Coronary artery (tissue), 2 donors: ENCODE measurements around the gene STX2.

Experiments
- DNase-seq: peaks from one replicate; pipeline ENCODE4 v3.0.0-alpha.2; 2017; ENCODE audit warnings: low spot score
- H3K27ac ChIP-seq, 2 donors: fragments of 200-600 bp; sonication (generic); one replicate each; pipeline ENCODE4 v1.5.1; 2016 to 2019
- H3K4me3 ChIP-seq: fragments of 200-600 bp; sonication (generic); 2 replicates; pipeline ENCODE4 v1.5.1; 2016; ENCODE audit warnings: mild to moderate bottlenecking, moderate library complexity
- CTCF ChIP-seq: fragments of 200-600 bp; sonication (generic); IDR thresholded peaks from one replicate; pipeline ENCODE4 v1.5.1; 2019; ENCODE audit warnings: antibody characterized with exemption

STX2 gene

GRCh38 chr12:130795906-130796305 lies 43.1 kb downstream of the STX2 start:
- no peak for DNase-seq
- no peak for TF ChIP-seq CTCF
- H3K27ac ChIP-seq, result no peak overlapping the region
- no peak overlapping the region for H3K4me3 ChIP-seq

GRCh38 chr12:130793554-130793849 lies 45.5 kb downstream of the STX2 start:
- Histone ChIP-seq H3K27ac (no peak overlapping the region), H3K4me3 (no peak overlapping the region)
- no peak for TF ChIP-seq CTCF
- no peak for DNase-seq

GRCh38 chr12:130792821-130793553 lies 46.1 kb downstream of the STX2 start:
- no peak for DNase-seq
- H3K27ac ChIP-seq, result no peak overlapping the region
- H3K4me3 ChIP-seq, result no peak overlapping the region
- TF ChIP-seq CTCF, result no peak

GRCh38 chr12:130791629-130792028 lies 47.4 kb downstream of the STX2 start:
- no peak overlapping the region for H3K27ac ChIP-seq
- TF ChIP-seq CTCF, result no peak
- no peak overlapping the region for H3K4me3 ChIP-seq
- DNase-seq, result no peak

GRCh38 chr12:130788515-130788914 lies 50.5 kb downstream of the STX2 start:
- DNase-seq, result no peak
- Histone ChIP-seq H3K4me3 (no peak overlapping the region), H3K27ac (no peak overlapping the region)
- no peak for TF ChIP-seq CTCF

GRCh38 chr12:130787445-130788410 lies 51.3 kb downstream of the STX2 start:
- DNase-seq, result no peak
- Histone ChIP-seq H3K27ac (no peak overlapping the region), H3K4me3 (no peak overlapping the region)
- TF ChIP-seq CTCF, result no peak

GRCh38 chr12:130787041-130787440 lies 52.0 kb downstream of the STX2 start:
- DNase-seq, result no peak
- Histone ChIP-seq H3K27ac (no peak overlapping the region), H3K4me3 (no peak overlapping the region)
- TF ChIP-seq CTCF, result no peak
